Spleen (tissue), 7 donors: ENCODE data around the gene PGS1.

ENCODE experiments used
- POLR2A ChIP-seq, 3 donors: fragments of 450-650 bp; IDR thresholded peaks; one replicate each; pipeline ENCODE4 v1.5.1; 2017; ENCODE audit warnings: antibody characterized with exemption in 3 of 3, mild to moderate bottlenecking in 1 of 3
- TF ChIP-seq, protein P1 (sequence below), 11 experiments: fragments of 200-600 bp in 7 of 11; fragments of 450-650 bp in 4 of 11; sonication (generic) in 4 of 11; IDR thresholded peaks in 8 of 11; conservative IDR thresholded peaks in 3 of 11; 1 replicate in 7 of 11; 2 replicates in 4 of 11; pipeline versions ENCODE4 v1.4.0 to v1.8.0; 2016 to 2021; ENCODE audit warnings: antibody characterized with exemption in 11 of 11, inconsistent platforms in 4 of 11, mild to moderate bottlenecking in 1 of 11
- donor health status: DM: no; HTN: no; CAD: no; lungs with moderate emphysema.
- donor health status: DM: no; HTN: no; CAD: no.
- donor health status: DM: no; HTN: no; CAD: no.

DNA sequence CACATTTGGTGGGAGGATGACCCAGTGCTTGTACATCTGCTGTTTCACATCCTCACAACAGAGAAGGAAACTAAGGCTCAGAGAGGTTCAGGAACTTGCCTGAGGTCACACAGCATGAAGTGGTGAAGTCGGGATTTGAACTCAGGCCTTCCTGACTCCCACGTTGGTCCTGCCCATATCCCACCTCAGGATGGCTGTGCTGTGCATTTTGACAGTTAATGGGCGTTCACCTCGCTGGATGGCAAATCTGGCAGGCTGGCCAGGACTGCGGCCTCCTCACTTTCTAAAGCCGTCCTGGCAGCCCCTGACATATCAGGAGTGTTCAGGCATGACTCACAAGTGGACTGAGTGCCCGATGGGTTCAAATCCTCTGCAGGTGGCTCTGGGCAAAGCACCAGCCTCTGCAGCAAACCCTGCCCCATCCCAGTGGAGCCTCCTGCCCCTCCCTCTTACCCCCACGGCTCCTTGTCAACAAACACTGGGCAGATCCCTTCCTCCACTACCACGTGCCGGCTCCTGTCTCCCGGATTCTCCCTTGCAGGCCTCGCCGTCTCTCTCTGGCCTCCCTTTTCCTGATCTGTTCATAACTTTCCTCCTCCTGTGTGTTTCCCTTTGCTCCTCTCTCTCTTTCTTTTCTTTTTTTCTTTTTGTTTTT, 47.8 kb upstream of the PGS1 start:
- no peak for TF ChIP-seq POLR2A (IDR thresholded peaks at IDR 0.05)
- TF ChIP-seq, protein P1, sequence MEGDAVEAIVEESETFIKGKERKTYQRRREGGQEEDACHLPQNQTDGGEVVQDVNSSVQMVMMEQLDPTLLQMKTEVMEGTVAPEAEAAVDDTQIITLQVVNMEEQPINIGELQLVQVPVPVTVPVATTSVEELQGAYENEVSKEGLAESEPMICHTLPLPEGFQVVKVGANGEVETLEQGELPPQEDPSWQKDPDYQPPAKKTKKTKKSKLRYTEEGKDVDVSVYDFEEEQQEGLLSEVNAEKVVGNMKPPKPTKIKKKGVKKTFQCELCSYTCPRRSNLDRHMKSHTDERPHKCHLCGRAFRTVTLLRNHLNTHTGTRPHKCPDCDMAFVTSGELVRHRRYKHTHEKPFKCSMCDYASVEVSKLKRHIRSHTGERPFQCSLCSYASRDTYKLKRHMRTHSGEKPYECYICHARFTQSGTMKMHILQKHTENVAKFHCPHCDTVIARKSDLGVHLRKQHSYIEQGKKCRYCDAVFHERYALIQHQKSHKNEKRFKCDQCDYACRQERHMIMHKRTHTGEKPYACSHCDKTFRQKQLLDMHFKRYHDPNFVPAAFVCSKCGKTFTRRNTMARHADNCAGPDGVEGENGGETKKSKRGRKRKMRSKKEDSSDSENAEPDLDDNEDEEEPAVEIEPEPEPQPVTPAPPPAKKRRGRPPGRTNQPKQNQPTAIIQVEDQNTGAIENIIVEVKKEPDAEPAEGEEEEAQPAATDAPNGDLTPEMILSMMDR (IDR thresholded peaks at IDR 0.05 in 8 of 11, conservative IDR thresholded peaks at IDR 0.05 in 3 of 11): no peak
